ENCODE results near the gene TEX22.
A peak's percentile ranks its signal among the peaks of the same experiment; 100 is the strongest.

The TEX22 gene

GRCh38 chr14:105414456-105415371 is 16.4 kb downstream of the TEX22 start:
- Histone ChIP-seq H4K20me1 (ENCODE audit: insufficient read depth, low read length, poor library complexity, severe bottlenecking) (no peaks in the 10 kb centered on the region), H3K4me3 (ENCODE audit: low read length, poor library complexity, severe bottlenecking) (peak overlapping the region; percentile 74), H3K4me2 (ENCODE audit: low read depth, low read length, poor library complexity, severe bottlenecking) (peak overlapping the region; percentile 78), H3K36me3 (ENCODE audit: insufficient read depth, low read length) (no peaks in the 10 kb centered on the region), H2AFZ (ENCODE audit: low read length) (peak overlapping the region; percentile 78), H3F3A (ENCODE audit: low read depth) (no peaks in the 10 kb centered on the region), H3K9ac (ENCODE audit: low read depth, low read length, poor library complexity, severe bottlenecking) (peak overlapping the region; percentile 73), H3K9me2 (replicated peaks; ENCODE audit: low read depth, low read length) (no peaks in the 10 kb centered on the region), H3K4me1 (ENCODE audit: insufficient read depth, low read length, poor library complexity, severe bottlenecking) (peaks cover 12% of the 10 kb centered on the region), H3K79me2 (ENCODE audit: insufficient read depth, low read length) (peaks cover 14% of the 10 kb centered on the region), H3K9me3 (ENCODE audit: insufficient read depth, low read depth, low read length) (no peaks in the 10 kb centered on the region), H3K27me3 (ENCODE audit: insufficient read depth, low read length, poor library complexity, severe bottlenecking) (no peaks in the 10 kb centered on the region)
- TF ChIP-seq EZH2phosphoT487 (IDR thresholded peaks at IDR 0.05; ENCODE audit: borderline replicate concordance) (no peak), CTCF (conservative IDR thresholded peaks at IDR 0.05; ENCODE audit: low read length) (peak; percentile 68)

GRCh38 chr14:105415481-105416428 is 17.4 kb downstream of the TEX22 start:
- H3K9me3 ChIP-seq (ENCODE audit: insufficient read depth, low read depth, low read length) = no peaks in the 10 kb centered on the region
- peaks cover 5% of the 10 kb centered on the region for H4K20me1 ChIP-seq (ENCODE audit: insufficient read depth, low read length, poor library complexity, severe bottlenecking)
- H2AFZ ChIP-seq (ENCODE audit: low read length) = peak overlapping the region; percentile 78
- peak overlapping the region; percentile 74 for H3K4me3 ChIP-seq (ENCODE audit: low read length, poor library complexity, severe bottlenecking)
- no peaks in the 10 kb centered on the region for H3K36me3 ChIP-seq (ENCODE audit: insufficient read depth, low read length)
- no peaks in the 10 kb centered on the region for H3F3A ChIP-seq (ENCODE audit: low read depth)
- H3K4me2 ChIP-seq (ENCODE audit: low read depth, low read length, poor library complexity, severe bottlenecking) = peak overlapping the region; percentile 78
- no peaks in the 10 kb centered on the region for H3K9me2 ChIP-seq (replicated peaks; ENCODE audit: low read depth, low read length)
- peaks cover 20% of the 10 kb centered on the region for H3K79me2 ChIP-seq (ENCODE audit: insufficient read depth, low read length)
- TF ChIP-seq CTCF (conservative IDR thresholded peaks at IDR 0.05; ENCODE audit: low read length) (no peak), EZH2phosphoT487 (IDR thresholded peaks at IDR 0.05; ENCODE audit: borderline replicate concordance) (no peak)
- peaks cover 12% of the 10 kb centered on the region for H3K4me1 ChIP-seq (ENCODE audit: insufficient read depth, low read length, poor library complexity, severe bottlenecking)
- H3K9ac ChIP-seq (ENCODE audit: low read depth, low read length, poor library complexity, severe bottlenecking) = peak overlapping the region; percentile 73
- no peaks in the 10 kb centered on the region for H3K27me3 ChIP-seq (ENCODE audit: insufficient read depth, low read length, poor library complexity, severe bottlenecking)

- TF ChIP-seq CTCF (conservative IDR thresholded peaks at IDR 0.05; ENCODE audit: low read length) (no peak), EZH2phosphoT487 (IDR thresholded peaks at IDR 0.05; ENCODE audit: borderline replicate concordance) (no peak)
- H3K9me2 ChIP-seq (replicated peaks; ENCODE audit: low read depth, low read length) = no peaks in the 10 kb centered on the region
- H3K9me3 ChIP-seq (ENCODE audit: insufficient read depth, low read depth, low read length) = no peaks in the 10 kb centered on the region
- peaks cover 29% of the 10 kb centered on the region for H3K79me2 ChIP-seq (ENCODE audit: insufficient read depth, low read length)
- H3K27me3 ChIP-seq (ENCODE audit: insufficient read depth, low read length, poor library complexity, severe bottlenecking) = no peaks in the 10 kb centered on the region
- H2AFZ ChIP-seq (ENCODE audit: low read length) = no peak overlapping the region
- no peak overlapping the region for H3K4me3 ChIP-seq (ENCODE audit: low read length, poor library complexity, severe bottlenecking)
- no peaks in the 10 kb centered on the region for H3F3A ChIP-seq (ENCODE audit: low read depth)
- H3K4me1 ChIP-seq (ENCODE audit: insufficient read depth, low read length, poor library complexity, severe bottlenecking) = peaks cover 18% of the 10 kb centered on the region
- no peaks in the 10 kb centered on the region for H3K36me3 ChIP-seq (ENCODE audit: insufficient read depth, low read length)
- H3K4me2 ChIP-seq (ENCODE audit: low read depth, low read length, poor library complexity, severe bottlenecking) = no peak overlapping the region
- peaks cover 14% of the 10 kb centered on the region for H4K20me1 ChIP-seq (ENCODE audit: insufficient read depth, low read length, poor library complexity, severe bottlenecking)
- no peak overlapping the region for H3K9ac ChIP-seq (ENCODE audit: low read depth, low read length, poor library complexity, severe bottlenecking)
These were observed 18.3 kb downstream of the TEX22 start for GRCh38 chr14:105416671-105417070.

Measured in Loucy (cell line).